BLaER1 treated with 17β-estradiol and CSF1 and Interleukin-3, amounts not matched to agents 10 nM and 100 nM (cell line): Measurements from ENCODE around the gene FOXS1.

Experiments
- H3K27ac ChIP-seq, 11 experiments: shearing (Covaris generic); formaldehyde crosslinking; 2 replicates each; pipeline ENCODE4 v1.8.1; 2022
- H3K27me3 ChIP-seq, 11 experiments: shearing (Covaris generic); formaldehyde crosslinking; 2 replicates each; pipeline ENCODE4 v1.8.1; 2022
- H3K36me3 ChIP-seq, 11 experiments: shearing (Covaris generic); formaldehyde crosslinking; 2 replicates each; pipeline ENCODE4 v1.8.1; 2022
- H3K4me1 ChIP-seq, 10 experiments: shearing (Covaris generic); formaldehyde crosslinking; 2 replicates each; pipeline ENCODE4 v1.8.1; 2022
- H3K4me2 ChIP-seq, 11 experiments: shearing (Covaris generic); formaldehyde crosslinking; 2 replicates each; pipeline ENCODE4 v1.8.1; 2022
- H3K4me3 ChIP-seq, 10 experiments: shearing (Covaris generic); formaldehyde crosslinking; 2 replicates each; pipeline ENCODE4 v1.8.1; 2022
- H3K9ac ChIP-seq, 11 experiments: shearing (Covaris generic); formaldehyde crosslinking; 2 replicates each; pipeline ENCODE4 v1.8.1; 2022
- H3K9me3 ChIP-seq, 11 experiments: shearing (Covaris generic); formaldehyde crosslinking; replicated peaks in 1 of 11; 2 replicates each; pipeline ENCODE4 v1.8.1; 2022
- H4K20me1 ChIP-seq, 11 experiments: shearing (Covaris generic); formaldehyde crosslinking; 2 replicates each; pipeline ENCODE4 v1.8.1; 2022
- Cebpa-rat ChIP-seq, 11 experiments: shearing (Covaris generic); IDR thresholded peaks; 2 replicates each; pipeline ENCODE4 v1.8.1; 2022

The FOXS1 gene

GRCh38 chr20:31811198-31811597 lies 34.2 kb downstream of the FOXS1 start:
- no peak for TF ChIP-seq Cebpa-rat (IDR thresholded peaks at IDR 0.05)
- Histone ChIP-seq H3K27ac (no peak overlapping the region), H3K9me3 (no peaks in the 10 kb centered on the region), H3K4me1 (peaks cover 25 to 54% (median 39%) of the 10 kb centered on the region in 10 experiments), H3K36me3 (peaks cover 0 to 28% (median 14%) of the 10 kb centered on the region in 11 experiments; a peak in 13 of 22 replicates), H3K9ac (no peak overlapping the region; a peak in 1 of 22 replicates), H3K4me3 (no peak overlapping the region), H4K20me1 (peaks cover 0 to 8% (median 0%) of the 10 kb centered on the region in 11 experiments; a peak in 1 of 22 replicates), H3K4me2 (peak overlapping the region in 9 of 11 experiments; percentile 2 to 74 (median 56); a peak in 14 of 22 replicates), H3K27me3 (no peaks in the 10 kb centered on the region)

- Histone ChIP-seq H3K27me3 (no peaks in the 10 kb centered on the region), H3K36me3 (peaks cover 0 to 43% (median 30%) of the 10 kb centered on the region in 11 experiments; a peak in 15 of 22 replicates), H3K27ac (no peak overlapping the region), H3K9ac (no peak overlapping the region), H3K4me3 (no peak overlapping the region), H3K9me3 (no peaks in the 10 kb centered on the region), H3K4me2 (peak overlapping the region in 2 of 11 experiments; percentile 2 to 69; a peak in 2 of 22 replicates), H3K4me1 (peaks cover 14 to 43% (median 31%) of the 10 kb centered on the region in 10 experiments), H4K20me1 (peaks cover 0 to 8% (median 0%) of the 10 kb centered on the region in 11 experiments; a peak in 1 of 22 replicates)
- no peak for TF ChIP-seq Cebpa-rat (IDR thresholded peaks at IDR 0.05)
Observed at GRCh38 chr20:31809661-31810060, 35.7 kb downstream of the FOXS1 start.

DNA sequence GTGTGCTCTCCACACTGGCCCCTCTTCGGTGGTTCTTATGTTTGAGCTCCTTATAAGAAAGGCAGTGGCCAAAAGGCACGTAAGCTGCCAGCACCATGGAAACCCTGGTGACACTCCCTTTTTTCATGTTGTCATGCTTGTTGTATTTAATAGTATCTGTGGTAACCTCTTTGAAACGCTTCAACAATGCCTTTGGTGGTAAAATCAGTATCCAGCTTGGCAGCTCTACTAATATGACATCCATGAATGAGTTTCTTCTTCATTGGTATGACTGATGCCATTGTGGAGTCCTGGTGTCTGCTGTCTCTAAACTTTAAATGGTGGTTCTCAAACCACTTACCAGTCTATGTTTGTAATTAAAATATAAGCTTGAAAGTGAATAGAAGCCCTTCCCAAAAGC lies 36.9 kb downstream of the FOXS1 start:
- peaks cover 0 to 8% (median 0%) of the 10 kb centered on the region in 11 experiments; a peak in 1 of 22 replicates for H4K20me1 ChIP-seq
- no peak overlapping the region for H3K27ac ChIP-seq
- no peak overlapping the region for H3K9ac ChIP-seq
- no peak for TF ChIP-seq Cebpa-rat (IDR thresholded peaks at IDR 0.05)
- H3K4me3 ChIP-seq: no peak overlapping the region
- no peak overlapping the region for H3K4me2 ChIP-seq
- no peaks in the 10 kb centered on the region for H3K27me3 ChIP-seq
- H3K9me3 ChIP-seq: no peaks in the 10 kb centered on the region
- peaks cover 0 to 54% (median 42%) of the 10 kb centered on the region in 11 experiments; a peak in 18 of 22 replicates for H3K36me3 ChIP-seq
- peaks cover 14 to 47% (median 31%) of the 10 kb centered on the region in 10 experiments for H3K4me1 ChIP-seq

DNA sequence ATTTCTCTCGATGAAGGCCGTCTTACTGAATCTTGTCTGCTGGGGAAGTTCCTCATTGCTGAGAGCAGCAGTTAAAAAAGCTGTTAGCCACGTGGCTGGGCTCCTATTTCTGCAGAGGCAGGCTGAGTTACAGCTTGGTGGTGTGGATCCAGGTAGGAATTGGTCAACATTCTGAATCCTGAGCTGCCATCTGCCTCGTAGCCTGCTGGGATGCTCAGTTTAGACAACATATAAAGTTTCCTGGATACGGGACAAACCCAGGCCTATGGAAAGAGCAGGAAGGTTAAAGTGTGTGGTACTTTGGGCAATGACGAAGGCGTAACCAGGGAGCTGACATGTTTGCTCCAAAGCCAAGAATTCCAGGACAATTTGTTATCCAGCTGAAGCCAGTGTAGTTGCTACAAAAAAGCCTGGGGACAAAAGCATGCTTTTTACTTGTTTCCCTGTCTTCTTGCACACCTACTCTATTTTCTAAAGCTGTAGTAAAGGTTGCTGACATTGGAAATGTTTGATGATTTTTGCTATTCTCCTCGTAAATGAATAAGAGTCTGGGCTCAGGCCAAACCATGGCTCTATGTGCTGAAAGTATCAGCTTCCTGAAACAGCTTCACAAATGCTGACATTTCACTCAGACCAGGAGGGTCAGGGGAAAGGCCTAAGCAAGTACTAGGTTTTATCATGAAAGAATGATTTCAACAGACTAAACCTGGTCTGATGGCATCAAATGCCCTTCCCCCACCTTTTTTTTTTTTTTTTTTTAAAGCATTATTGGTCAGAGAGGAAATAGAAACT lies 38.6 kb downstream of the FOXS1 start:
- Histone ChIP-seq H3K9ac (no peak overlapping the region), H4K20me1 (peaks cover 0 to 6% (median 0%) of the 10 kb centered on the region in 11 experiments; a peak in 1 of 22 replicates), H3K4me2 (peak overlapping the region in 3 of 11 experiments; percentile 48 to 72 (median 59); a peak in 6 of 22 replicates), H3K4me1 (peaks cover 14 to 48% (median 31%) of the 10 kb centered on the region in 10 experiments), H3K27me3 (no peaks in the 10 kb centered on the region), H3K27ac (no peak overlapping the region), H3K36me3 (peaks cover 0 to 71% (median 59%) of the 10 kb centered on the region in 11 experiments; a peak in 19 of 22 replicates), H3K4me3 (no peak overlapping the region), H3K9me3 (no peaks in the 10 kb centered on the region)
- no peak for TF ChIP-seq Cebpa-rat (IDR thresholded peaks at IDR 0.05)

GRCh38 chr20:31803552-31804291 lies 41.7 kb downstream of the FOXS1 start:
- H3K9ac ChIP-seq: no peak overlapping the region

DNA sequence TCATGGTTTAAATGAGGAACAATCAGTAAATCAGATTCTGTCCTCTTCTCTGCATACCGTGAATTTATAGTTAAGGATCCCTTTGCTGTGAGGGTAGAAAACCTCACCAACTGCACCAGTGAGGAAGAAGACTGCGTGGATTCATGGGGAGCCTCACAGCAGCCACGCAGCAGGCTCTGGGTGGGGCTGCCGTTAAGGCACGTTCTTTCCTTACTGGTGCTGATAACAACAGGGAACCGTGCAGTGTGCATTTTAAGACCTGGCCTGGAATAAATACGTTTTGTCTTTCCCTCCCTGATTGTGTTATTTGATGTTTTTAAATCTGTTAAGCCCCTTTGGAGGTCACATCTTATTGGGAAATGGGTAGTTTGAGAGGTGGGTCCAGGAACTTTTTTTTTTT lies 43.9 kb downstream of the FOXS1 start:
- Histone ChIP-seq H3K27me3 (no peaks in the 10 kb centered on the region), H3K4me2 (no peak overlapping the region), H4K20me1 (peaks cover 0 to 15% (median 0%) of the 10 kb centered on the region in 11 experiments; a peak in 3 of 22 replicates), H3K9ac (no peak overlapping the region), H3K9me3 (no peaks in the 10 kb centered on the region), H3K4me3 (no peak overlapping the region), H3K4me1 (peaks cover 0 to 21% (median 3%) of the 10 kb centered on the region in 10 experiments; a peak in 12 of 20 replicates), H3K36me3 (peaks cover 11 to 100% (median 97%) of the 10 kb centered on the region in 11 experiments), H3K27ac (no peak overlapping the region)
- no peak for TF ChIP-seq Cebpa-rat (IDR thresholded peaks at IDR 0.05)

More at GRCh38 chr20:31803552-31804291, 41.7 kb downstream of the FOXS1 start:
- Histone ChIP-seq H3K27me3 (no peaks in the 10 kb centered on the region), H3K4me1 (peaks cover 0 to 32% (median 9%) of the 10 kb centered on the region in 10 experiments; a peak in 13 of 20 replicates), H3K9me3 (no peaks in the 10 kb centered on the region), H3K4me3 (no peak overlapping the region), H4K20me1 (peaks cover 0 to 5% (median 0%) of the 10 kb centered on the region in 11 experiments; a peak in 2 of 22 replicates), H3K27ac (no peak overlapping the region), H3K36me3 (peaks cover under 1 to 98% (median 88%) of the 10 kb centered on the region in 11 experiments; a peak in 21 of 22 replicates), H3K4me2 (peak overlapping the region in 2 of 11 experiments; percentile 7 to 45; a peak in 4 of 22 replicates)
- no peak for TF ChIP-seq Cebpa-rat (IDR thresholded peaks at IDR 0.05)

DNA sequence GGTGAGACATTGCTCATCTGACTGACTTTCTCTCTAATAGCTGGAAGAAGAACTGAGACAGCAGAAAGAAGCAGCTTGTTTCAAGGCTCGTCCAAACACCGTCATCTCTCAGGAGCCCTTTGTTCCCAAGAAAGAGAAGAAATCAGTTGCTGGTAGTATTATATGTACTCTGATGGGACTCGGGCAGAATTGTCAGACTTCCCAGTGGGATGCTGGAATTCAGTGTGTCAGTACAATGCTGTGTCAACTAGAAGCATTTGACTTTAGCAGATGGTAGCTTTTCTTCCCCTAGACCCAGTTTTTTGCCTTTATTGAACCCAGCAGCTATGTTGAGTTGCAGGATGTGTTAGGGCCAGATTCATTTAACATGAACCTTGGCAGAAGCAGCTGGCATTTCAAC lies 48.0 kb downstream of the FOXS1 start:
- H4K20me1 ChIP-seq: peaks cover 0 to 26% (median 0%) of the 10 kb centered on the region in 11 experiments; a peak in 4 of 22 replicates
- no peak for TF ChIP-seq Cebpa-rat (IDR thresholded peaks at IDR 0.05)
- H3K9me3 ChIP-seq: no peaks in the 10 kb centered on the region
- H3K4me2 ChIP-seq: no peak overlapping the region
- H3K27ac ChIP-seq: no peak overlapping the region
- no peaks in the 10 kb centered on the region for H3K4me1 ChIP-seq
- H3K36me3 ChIP-seq: peaks cover 11 to 100% (median 97%) of the 10 kb centered on the region in 11 experiments
- no peak overlapping the region for H3K4me3 ChIP-seq
- no peak overlapping the region for H3K9ac ChIP-seq
- no peaks in the 10 kb centered on the region for H3K27me3 ChIP-seq
